ENCODE measurements around the gene TANC1.

Gene TANC1

GRCh38 chr2:159156834-159157233 lies 188.4 kb downstream of the TANC1 start:
- DNase-seq = no peak

- DNase-seq = no peak
Measured at GRCh38 chr2:159157361-159158209, 189.1 kb downstream of the TANC1 start.

- DNase-seq = no peak
Measured at GRCh38 chr2:159160412-159160811, 192.0 kb downstream of the TANC1 start.

GRCh38 chr2:159160954-159161353 lies 192.5 kb downstream of the TANC1 start:
- DNase-seq = no peak

DNA sequence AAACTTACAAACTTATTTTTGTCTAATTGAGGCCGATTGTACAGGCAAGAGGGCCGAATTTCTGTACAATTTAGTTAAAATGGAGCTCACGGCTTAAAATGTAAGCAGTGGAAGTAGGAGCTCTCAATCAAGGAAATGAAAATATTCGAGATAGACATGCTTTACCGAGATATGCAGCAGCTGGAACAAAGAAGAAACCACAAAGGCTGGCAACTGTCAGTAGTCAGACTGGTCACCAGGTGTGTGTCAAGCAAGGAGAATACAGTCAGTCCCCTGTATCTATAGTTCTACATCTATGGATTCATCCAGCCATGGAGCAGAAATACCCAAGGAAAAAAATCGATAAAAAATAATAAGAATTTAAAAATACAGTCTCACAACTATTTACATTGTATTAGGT lies 195.5 kb downstream of the TANC1 start:
- DNase-seq = no peak

DNA sequence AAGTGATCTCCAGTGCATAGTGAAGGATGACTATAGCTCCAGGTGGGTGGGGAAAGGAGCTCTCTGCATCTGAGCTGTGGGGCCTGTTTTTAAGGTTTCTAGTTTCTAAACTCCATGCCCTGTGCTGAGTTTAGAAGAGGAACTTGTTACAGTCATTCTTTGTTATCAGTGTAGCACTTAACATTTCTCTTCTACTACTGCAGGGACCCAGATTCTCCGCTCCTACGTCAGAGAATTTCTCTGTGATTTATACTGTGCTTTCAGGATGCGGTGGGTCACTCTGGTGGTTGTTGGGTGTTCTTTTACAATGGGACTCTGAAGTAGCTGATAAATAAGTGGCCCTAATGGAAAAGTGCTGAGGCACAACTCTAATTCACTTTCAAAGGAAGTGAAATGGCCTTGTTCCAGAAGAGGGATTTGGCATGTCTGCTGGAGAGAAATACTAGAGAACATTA lies 196.0 kb downstream of the TANC1 start:
- no peak for DNase-seq

DNA sequence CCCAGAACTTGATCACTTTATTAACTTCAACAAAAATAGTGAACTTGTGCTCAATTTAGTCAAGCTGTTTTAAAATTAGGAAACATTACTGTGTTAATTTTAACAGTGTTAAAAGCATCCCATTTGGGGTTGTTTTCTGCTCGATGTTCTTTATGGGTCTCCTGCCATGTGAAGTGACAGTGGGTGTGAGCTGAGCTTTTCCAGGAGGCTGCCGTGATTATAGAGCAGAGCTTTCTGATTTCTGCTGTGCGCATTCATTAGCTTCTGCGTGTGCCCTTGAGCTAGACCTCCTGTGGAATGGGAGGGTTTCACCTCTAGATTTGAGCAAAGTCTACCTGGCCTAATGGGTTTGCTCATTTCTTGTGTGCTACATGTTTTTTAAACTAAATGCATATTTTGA lies 196.6 kb downstream of the TANC1 start:
- no peak for DNase-seq

DNA sequence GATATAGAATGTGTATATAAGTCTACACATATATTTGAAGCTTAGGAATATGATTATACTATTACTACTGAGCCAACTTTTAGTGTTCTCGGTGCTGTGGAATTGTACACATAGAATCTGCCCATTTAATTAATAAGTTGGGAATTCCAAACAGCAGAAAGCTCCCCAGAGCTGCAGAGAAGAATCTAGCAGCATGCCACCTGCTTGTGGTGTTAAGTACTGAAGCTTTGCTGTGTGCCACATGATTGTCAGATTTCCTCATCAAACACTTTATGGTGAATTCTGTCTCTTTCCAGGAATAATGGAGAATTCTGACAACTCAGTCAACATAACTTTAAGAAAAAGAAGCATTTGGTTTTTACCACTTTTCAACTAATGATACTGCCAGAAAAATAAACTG lies 200.3 kb downstream of the TANC1 start:
- no peak for DNase-seq

DNA sequence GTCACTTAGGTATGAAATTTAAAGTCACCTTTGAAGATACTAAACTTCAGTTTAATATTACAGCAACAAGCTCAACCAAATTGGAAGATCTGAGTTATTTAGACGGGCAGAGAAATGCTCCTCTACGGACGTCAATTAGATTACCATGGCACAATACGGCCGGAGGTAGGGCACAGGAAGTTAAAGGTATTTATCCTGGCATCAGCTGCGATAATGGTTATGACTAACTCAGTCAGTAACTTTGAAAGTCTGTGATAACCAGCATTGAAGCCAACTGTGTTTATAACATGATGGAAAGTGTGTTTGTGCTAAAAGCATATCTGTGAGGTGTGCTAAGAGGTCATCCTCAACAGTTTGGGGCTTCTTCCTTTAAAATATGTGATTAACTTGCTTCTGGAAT lies 200.7 kb downstream of the TANC1 start:
- no peak for DNase-seq

DNA sequence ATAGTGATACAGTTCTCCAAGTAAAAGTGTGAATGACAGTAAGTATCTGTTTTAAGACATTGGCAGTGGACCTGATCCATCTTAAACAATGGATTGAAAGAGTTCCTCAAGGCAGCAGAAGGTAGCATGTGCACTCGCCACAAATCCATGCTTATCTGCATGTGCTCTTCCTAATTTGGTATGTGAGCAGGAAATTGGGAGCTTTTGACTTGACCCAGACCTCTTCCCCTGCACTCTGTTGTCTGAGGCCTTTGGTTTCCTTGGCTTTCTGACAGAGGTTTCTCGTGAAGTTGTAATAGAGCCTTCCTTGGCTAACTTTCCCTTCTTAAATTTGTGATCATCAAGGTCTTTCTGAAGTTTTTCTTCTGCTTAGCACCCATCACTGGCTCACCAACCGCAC lies 204.0 kb downstream of the TANC1 start:
- no peak for DNase-seq

DNA sequence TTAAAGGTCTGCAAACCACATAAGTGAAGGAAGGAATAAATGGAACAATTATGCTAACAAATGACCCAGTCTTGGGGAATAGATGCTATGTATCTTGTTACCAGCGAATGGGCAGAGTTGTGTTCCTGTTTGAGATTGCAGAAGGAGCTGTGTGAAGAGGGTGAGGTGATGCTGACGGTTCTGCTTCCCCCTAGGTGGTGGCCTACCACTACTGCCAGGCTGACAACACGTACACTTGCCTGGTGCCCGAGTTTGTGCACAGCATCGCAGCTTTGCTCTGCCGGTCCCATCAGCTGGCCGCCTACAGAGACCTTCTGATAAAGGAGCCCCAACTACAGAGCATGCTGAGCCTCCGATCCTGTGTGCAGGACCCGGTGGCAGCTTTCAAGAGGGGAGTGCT lies 206.3 kb downstream of the TANC1 start:
- DNase-seq = no peak

- no peak for DNase-seq
Measured at GRCh38 chr2:159175182-159175581, 206.7 kb downstream of the TANC1 start.

- no peak for DNase-seq
Measured at GRCh38 chr2:159175927-159176326, 207.5 kb downstream of the TANC1 start.

- DNase-seq = no peak
Measured at GRCh38 chr2:159176555-159176954, 208.1 kb downstream of the TANC1 start.

DNA sequence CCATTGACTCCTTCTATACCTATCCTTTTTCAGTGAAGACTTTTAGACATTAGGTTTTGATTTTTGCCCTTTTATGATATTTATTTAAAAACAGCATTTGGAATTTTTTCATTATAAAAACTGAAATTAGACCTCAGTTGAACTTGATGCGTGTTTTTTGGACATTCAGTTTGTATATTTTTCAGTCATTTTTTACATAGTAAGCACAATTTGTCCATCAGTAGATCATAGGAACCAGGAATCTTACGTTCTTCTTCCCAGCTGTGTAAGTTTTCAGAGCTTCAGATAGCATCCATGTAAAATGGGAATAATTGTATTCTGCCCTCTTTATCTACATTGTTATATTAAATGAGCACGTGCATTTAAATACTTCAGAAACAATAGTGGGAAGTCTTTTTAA lies 208.9 kb downstream of the TANC1 start:
- no peak for DNase-seq

- peak in 1 of 51 donors; percentile 25 for DNase-seq
Measured at GRCh38 chr2:159177957-159178356, 209.5 kb downstream of the TANC1 start.

GRCh38 chr2:159179096-159179495 lies 210.7 kb downstream of the TANC1 start:
- DNase-seq = no peak

- DNase-seq = no peak
Measured at GRCh38 chr2:159179696-159180095, 211.3 kb downstream of the TANC1 start.

DNA sequence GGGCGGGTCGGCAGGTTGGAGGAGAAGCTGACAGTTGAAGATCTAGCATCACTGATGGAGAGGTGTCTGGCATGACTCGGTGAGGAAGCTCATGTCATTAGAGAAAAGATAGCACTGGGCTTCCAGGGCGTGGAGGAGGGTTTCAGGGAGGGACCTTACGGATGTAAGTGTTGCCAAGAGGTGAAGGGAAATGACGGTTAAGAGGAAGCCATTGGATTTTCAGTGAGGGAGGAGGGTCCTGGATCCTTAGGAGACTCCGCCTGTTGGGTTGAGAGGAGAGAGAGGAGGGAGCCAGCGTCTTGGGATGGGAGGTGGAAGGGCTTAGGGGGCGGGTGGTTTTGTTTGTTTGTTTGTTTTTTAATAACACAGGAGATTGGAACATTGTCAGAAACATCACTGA lies 214.9 kb downstream of the TANC1 start:
- no peak for DNase-seq

GRCh38 chr2:159185401-159186130 lies 217.1 kb downstream of the TANC1 start:
- DNase-seq = peak in 1 of 51 donors; percentile 6

DNA sequence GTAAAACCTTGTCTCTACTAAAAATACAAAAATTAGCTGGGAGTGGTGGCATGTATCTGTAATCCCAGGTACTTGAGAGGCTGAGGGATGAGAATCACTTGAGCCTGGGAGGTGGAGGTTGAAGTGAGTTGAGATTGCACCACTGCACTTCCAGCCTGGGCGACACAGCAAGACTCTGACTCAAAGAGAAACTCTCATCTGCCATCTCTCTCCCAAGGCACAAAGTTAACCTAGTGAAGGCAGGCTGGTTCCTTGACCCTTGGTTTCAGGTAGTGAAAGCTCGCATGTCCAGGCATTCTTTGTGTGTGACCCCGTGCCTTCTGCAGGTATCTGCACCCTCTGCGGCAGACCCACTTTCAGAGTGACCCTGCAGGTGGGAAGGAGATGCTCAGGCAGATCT lies 218.0 kb downstream of the TANC1 start:
- DNase-seq = no peak

DNA sequence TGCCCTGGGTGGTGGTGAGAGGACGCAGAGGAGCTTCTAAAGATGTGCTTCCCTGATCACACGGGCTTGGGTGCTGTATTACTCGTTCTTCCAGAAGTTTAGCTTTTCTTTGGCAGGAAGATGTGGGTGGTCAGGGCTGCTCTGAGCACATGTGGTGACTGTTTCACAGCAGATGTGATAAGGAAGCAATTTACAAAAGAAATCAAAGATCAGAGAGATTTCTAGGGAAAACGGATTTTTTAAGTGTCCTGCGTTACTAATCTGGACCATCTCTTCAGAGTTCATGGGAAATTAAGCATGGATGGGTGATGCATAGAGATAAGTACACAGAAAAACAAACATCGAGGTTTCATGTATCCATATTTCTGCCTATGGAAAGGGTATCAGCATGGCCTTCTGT lies 218.7 kb downstream of the TANC1 start:
- no peak for DNase-seq

- DNase-seq = no peak
Measured at GRCh38 chr2:159188449-159188848, 220.0 kb downstream of the TANC1 start.

All from hypothalamus (tissue), 51 donors.